ENCODE measurements around the gene HIPK1.

Gene HIPK1

DNA sequence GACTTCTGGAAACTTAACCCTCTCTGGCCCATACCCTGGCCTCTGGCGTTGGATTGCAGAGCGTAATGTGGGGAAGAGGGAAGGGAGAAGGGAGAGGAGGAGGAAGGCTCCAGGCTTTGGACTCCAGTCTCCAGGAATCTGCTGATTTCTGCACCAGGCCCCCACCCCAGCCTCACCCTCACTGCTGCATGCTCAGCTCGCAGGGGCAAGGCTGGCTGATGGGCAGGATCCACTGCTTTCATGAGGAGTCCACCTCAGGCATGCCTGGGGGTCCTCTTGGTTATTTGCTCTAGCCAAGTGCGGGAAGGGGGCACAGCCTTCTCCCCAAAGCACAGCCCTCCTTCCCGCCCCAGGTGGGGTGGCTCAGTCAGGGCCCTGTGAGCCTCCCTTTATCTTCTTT is 53.8 kb downstream of the HIPK1 start:
- no peak overlapping the region for H3K4me3 ChIP-seq (ENCODE audit: low read depth, low read length)
- in situ Hi-C loops (cut with HindIII; ENCODE audit: low pct_ligation_motif_present, low sequenced_read_pairs) = no loop called here
- no peak for TF ChIP-seq CTCF (IDR thresholded peaks at IDR 0.05; ENCODE audit: low read depth, low read length, missing control alignments)
- H3K36me3 ChIP-seq (replicated peaks) = no peaks in the 10 kb centered on the region
- no peak for DNase-seq
- H3K27ac ChIP-seq = no peak overlapping the region
- H3K27me3 ChIP-seq (replicated peaks) = no peaks in the 10 kb centered on the region

- in situ Hi-C loops (cut with HindIII; ENCODE audit: low pct_ligation_motif_present, low sequenced_read_pairs) = no loop called here
- H3K4me3 ChIP-seq (ENCODE audit: low read depth, low read length) = no peak overlapping the region
- no peak overlapping the region for H3K27ac ChIP-seq
- no peaks in the 10 kb centered on the region for H3K36me3 ChIP-seq (replicated peaks)
- no peak for TF ChIP-seq CTCF (IDR thresholded peaks at IDR 0.05; ENCODE audit: low read depth, low read length, missing control alignments)
- no peaks in the 10 kb centered on the region for H3K27me3 ChIP-seq (replicated peaks)
- no peak for DNase-seq
Observed at GRCh38 chr1:113983391-113983790, 54.3 kb downstream of the HIPK1 start.

- H3K27me3 ChIP-seq (replicated peaks) = no peaks in the 10 kb centered on the region
- in situ Hi-C loops (cut with HindIII; ENCODE audit: low pct_ligation_motif_present, low sequenced_read_pairs) = no loop called here
- no peak for TF ChIP-seq CTCF (IDR thresholded peaks at IDR 0.05; ENCODE audit: low read depth, low read length, missing control alignments)
- DNase-seq = no peak
- H3K36me3 ChIP-seq (replicated peaks) = no peaks in the 10 kb centered on the region
- no peak overlapping the region for H3K4me3 ChIP-seq (ENCODE audit: low read depth, low read length)
- no peak overlapping the region for H3K27ac ChIP-seq
Observed at GRCh38 chr1:113983826-113984225, 54.7 kb downstream of the HIPK1 start.

DNA sequence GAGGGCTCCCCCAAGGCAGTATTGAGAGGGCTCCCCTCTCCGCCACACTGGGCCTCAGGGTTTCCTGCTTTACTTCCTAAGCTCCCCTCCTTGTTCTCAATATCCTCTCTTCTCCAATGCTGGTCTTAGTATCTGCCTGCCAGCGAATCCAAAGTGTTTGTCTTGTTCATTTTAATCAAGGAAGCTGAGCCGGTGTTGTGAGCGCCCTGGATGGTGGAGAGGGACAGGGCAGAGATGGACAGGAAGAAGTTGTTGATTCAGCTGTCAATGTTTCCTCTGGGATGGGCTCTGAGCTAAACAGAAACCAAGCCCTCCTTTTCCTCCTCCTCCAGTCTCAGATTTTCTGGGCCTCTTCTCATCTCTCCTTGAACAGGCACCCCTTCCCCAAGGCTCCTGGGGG is 55.6 kb downstream of the HIPK1 start:
- Histone ChIP-seq H3K4me3 (ENCODE audit: low read depth, low read length) (no peak overlapping the region), H3K36me3 (replicated peaks) (no peaks in the 10 kb centered on the region), H3K27ac (no peak overlapping the region), H3K27me3 (replicated peaks) (no peaks in the 10 kb centered on the region)
- TF ChIP-seq CTCF (IDR thresholded peaks at IDR 0.05; ENCODE audit: low read depth, low read length, missing control alignments) = no peak
- no peak for DNase-seq
- in situ Hi-C loops (cut with HindIII; ENCODE audit: low pct_ligation_motif_present, low sequenced_read_pairs) = no loop called here

DNA sequence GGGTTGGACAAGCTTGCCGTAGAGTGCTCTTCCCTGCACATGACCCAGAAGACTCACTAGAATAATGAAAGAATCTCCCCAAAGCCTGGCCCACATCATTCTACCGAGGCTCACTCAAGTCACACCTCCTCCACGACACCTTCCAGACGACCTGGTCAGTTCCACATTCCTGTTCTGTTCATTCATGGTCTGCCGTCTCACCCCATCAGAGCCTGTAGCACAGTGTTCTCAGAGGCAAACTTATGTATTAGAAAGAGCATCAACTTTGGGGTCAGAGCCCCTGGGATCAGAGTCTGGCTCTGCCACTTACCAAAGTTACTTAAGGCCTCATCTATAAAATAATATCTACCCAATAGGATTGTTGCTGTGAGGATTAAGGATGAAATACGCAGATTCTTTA is 57.7 kb downstream of the HIPK1 start:
- TF ChIP-seq CTCF (IDR thresholded peaks at IDR 0.05; ENCODE audit: low read depth, low read length, missing control alignments) = no peak
- no peaks in the 10 kb centered on the region for H3K27me3 ChIP-seq (replicated peaks)
- H3K4me3 ChIP-seq (ENCODE audit: low read depth, low read length) = no peak overlapping the region
- no peak for DNase-seq
- H3K36me3 ChIP-seq (replicated peaks) = no peaks in the 10 kb centered on the region
- no peak overlapping the region for H3K27ac ChIP-seq
- in situ Hi-C loops (cut with HindIII; ENCODE audit: low pct_ligation_motif_present, low sequenced_read_pairs) = no loop called here

DNA sequence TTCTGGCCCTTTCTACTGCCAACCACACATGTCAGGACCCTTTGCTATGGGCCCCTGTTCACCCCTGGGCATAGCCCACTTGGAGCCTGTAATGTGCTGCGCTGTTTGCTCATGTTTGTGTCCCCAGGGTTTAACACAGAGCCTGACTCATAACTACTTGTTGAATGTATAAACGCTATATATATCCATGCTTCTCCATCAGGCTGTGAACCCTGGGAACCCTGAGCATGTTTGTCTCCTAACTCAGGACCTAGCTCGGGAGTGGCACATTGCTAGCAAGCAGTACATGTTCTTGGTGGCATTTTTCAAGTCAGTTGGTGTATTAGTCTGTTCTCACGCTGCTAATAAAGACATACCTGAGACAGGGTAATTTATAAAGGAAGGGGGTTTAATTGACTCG is 58.1 kb downstream of the HIPK1 start:
- no peak overlapping the region for H3K27ac ChIP-seq
- H3K27me3 ChIP-seq (replicated peaks) = no peaks in the 10 kb centered on the region
- no peak for DNase-seq
- H3K36me3 ChIP-seq (replicated peaks) = no peaks in the 10 kb centered on the region
- no peak overlapping the region for H3K4me3 ChIP-seq (ENCODE audit: low read depth, low read length)
- TF ChIP-seq CTCF (IDR thresholded peaks at IDR 0.05; ENCODE audit: low read depth, low read length, missing control alignments) = no peak
- in situ Hi-C loops (cut with HindIII; ENCODE audit: low pct_ligation_motif_present, low sequenced_read_pairs) = no loop called here
